ENCODE data around the gene ANTXR1. TPM values are rescaled to one million over a fixed set of nuclear protein-coding genes. Genes with fewer than 3 reads are reported as not detected.

The ANTXR1 gene
- total RNA-seq, 4 donors from 2014 or later, result 63.0 to 134 (median 113) TPM

DNA sequence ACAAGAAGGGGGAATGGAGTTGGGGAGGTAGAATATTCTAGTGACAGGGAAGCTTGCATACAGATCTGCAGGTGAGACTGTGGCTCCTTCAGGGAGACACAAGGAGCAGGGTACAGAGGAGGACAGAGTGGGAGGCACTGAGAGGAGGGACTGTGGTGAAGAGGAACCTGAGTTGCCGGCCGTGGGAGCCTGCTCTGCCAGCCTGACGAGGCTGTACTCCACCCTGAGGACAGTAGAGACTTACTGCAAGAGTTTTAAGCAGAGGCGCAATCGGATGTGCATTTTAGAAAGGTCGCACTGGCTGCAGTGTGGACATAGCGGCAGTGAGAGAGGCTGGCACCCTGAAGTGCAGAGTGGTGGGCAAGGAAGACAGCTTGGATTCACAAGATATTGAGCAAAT, 188.3 kb downstream of the ANTXR1 start:
- intact Hi-C loops (cut with DNase I; ENCODE audit: low total_unique reads), result no loop called here

DNA sequence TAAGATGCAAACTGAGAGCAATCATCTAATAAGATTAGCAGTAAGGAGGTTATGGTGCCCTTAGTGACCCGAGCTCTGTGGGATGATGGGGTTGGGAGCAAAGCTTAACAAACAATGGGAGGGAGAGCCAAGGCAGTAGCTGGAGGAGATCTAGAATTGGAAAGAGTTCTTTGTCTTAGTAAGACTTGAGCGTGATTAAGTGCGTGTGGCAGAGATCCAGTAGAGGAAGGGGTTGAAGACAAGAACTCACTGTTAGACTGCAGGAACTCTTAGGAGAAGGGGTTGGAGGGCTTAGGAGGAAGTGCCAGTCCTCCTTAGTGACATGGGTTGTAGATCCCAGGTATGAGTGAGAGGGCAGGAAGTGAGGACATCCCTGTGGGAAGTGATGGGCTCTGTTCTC, 189.3 kb downstream of the ANTXR1 start:
- H3K4me1 ChIP-seq, result peaks cover 0 to 10% of the 10 kb centered on the region in 2 donors
- H3K27ac ChIP-seq, result peak overlapping the region; percentile 72 to 86
- no peaks in the 10 kb centered on the region for H3K27me3 ChIP-seq
- DNase-seq, result peak in 1 of 2 donors; percentile 42
- no peaks in the 10 kb centered on the region for H3K36me3 ChIP-seq
- H3K9me3 ChIP-seq, result no peaks in the 10 kb centered on the region
- H3K4me3 ChIP-seq, result no peak overlapping the region
- no peak for TF ChIP-seq POLR2A (IDR thresholded peaks at IDR 0.05)
- TF ChIP-seq, protein P1, sequence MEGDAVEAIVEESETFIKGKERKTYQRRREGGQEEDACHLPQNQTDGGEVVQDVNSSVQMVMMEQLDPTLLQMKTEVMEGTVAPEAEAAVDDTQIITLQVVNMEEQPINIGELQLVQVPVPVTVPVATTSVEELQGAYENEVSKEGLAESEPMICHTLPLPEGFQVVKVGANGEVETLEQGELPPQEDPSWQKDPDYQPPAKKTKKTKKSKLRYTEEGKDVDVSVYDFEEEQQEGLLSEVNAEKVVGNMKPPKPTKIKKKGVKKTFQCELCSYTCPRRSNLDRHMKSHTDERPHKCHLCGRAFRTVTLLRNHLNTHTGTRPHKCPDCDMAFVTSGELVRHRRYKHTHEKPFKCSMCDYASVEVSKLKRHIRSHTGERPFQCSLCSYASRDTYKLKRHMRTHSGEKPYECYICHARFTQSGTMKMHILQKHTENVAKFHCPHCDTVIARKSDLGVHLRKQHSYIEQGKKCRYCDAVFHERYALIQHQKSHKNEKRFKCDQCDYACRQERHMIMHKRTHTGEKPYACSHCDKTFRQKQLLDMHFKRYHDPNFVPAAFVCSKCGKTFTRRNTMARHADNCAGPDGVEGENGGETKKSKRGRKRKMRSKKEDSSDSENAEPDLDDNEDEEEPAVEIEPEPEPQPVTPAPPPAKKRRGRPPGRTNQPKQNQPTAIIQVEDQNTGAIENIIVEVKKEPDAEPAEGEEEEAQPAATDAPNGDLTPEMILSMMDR (IDR thresholded peaks at IDR 0.05), result no peak
- intact Hi-C loops (cut with DNase I; ENCODE audit: low total_unique reads), result no loop called here

More for the DNA sequence above, 188.3 kb downstream of the ANTXR1 start:
- Histone ChIP-seq H3K27me3 (no peaks in the 10 kb centered on the region), H3K36me3 (no peaks in the 10 kb centered on the region), H3K27ac (peak overlapping the region; percentile 72 to 86), H3K9me3 (no peaks in the 10 kb centered on the region), H3K4me1 (peaks cover 6 to 10% of the 10 kb centered on the region in 2 donors), H3K4me3 (no peak overlapping the region)
- TF ChIP-seq POLR2A (IDR thresholded peaks at IDR 0.05), result no peak
- TF ChIP-seq, protein P1 (IDR thresholded peaks at IDR 0.05), result no peak
- no peak for DNase-seq

DNA sequence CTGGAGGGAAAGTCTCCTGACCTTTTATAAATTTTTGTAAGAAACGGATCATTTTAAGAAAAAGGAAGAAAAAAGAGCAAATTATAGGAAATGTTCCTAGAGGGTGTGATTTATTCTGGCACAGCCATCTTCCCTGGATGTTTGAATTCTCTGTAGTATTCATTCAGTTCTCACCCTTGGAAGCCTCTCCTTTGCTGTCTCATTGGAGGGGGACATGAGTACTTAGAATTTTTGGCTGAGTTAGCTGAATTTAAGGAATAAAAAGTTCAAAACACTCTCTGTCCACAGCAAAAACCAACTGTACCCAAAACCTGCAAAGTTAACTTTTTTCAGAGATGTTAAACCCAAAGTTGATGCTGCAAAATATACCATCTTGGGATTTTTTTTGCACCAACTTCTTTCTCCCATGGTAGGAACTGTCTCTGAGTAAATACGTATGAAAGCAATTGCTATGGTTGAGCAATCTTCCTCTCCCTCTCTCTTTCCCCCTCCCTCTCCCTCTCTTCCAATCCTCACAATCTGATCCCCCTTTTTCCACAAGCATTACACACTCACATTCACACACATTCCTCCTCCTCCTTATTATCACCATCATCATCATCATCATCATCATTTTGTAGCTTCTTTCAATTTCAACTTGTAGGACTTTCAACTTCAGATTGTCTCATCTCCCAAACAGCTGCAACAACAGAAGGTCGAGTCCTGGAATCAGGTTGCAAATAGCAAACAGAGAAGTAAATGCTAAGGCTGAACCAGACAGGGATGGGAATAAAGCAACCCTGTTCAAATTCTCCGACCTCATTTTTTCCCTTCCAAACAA, 190.4 kb downstream of the ANTXR1 start:
- Histone ChIP-seq H3K27me3 (no peaks in the 10 kb centered on the region), H3K4me3 (no peak overlapping the region), H3K4me1 (peaks cover 0 to 10% of the 10 kb centered on the region in 2 donors), H3K9me3 (no peaks in the 10 kb centered on the region), H3K27ac (peak overlapping the region; percentile 72 to 86), H3K36me3 (no peaks in the 10 kb centered on the region)
- TF ChIP-seq, protein P1 (IDR thresholded peaks at IDR 0.05), result no peak
- no peak for TF ChIP-seq POLR2A (IDR thresholded peaks at IDR 0.05)
- intact Hi-C loops (cut with DNase I; ENCODE audit: low total_unique reads), result no loop called here
- no peak for DNase-seq

DNA sequence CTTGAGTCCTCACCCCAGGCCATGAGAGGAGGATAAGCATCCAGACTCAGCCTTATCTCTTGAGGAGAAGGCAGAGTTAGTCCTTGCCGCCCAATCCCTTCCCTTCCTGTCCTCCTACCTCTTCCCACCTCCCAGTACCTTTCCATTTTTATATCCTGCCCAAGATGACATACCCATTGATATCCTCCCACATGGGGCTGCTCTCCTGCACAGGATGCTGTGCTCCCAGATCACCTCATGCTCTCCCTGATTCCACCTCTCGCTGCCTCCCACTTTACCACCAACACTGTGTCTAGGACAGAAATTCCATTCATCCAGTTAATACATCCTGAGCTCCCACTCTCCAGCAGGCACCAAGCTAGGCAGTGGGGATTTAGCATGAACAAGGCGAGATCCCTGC, 191.7 kb downstream of the ANTXR1 start:
- Histone ChIP-seq H3K27me3 (no peaks in the 10 kb centered on the region), H3K4me1 (peaks cover 0 to 10% of the 10 kb centered on the region in 2 donors), H3K9me3 (no peaks in the 10 kb centered on the region), H3K4me3 (no peak overlapping the region), H3K27ac (peak overlapping the region; percentile 72 to 86), H3K36me3 (no peaks in the 10 kb centered on the region)
- intact Hi-C loops (cut with DNase I; ENCODE audit: low total_unique reads), result no loop called here
- TF ChIP-seq, protein P1 (IDR thresholded peaks at IDR 0.05), result no peak
- no peak for TF ChIP-seq POLR2A (IDR thresholded peaks at IDR 0.05)
- DNase-seq, result no peak

DNA sequence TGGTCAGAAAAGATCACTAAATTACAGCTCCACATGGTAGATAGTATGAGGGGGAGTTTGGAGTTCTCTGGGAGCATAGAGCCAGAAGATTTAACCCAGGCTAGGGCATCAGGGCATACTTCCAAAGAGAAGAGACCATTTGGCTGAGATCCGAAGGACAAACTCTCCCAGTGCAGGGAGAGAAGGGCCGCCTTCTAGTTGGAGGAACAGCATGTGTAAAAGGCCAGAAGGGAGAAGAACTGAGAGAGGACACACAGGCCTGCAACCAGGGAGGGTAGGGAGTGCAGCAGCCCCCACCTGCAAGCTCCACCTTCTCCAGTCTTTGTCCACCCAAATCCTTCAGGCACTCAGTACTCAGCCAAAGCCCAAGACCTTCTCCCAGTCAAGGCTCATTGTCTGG, 192.1 kb downstream of the ANTXR1 start:
- TF ChIP-seq, protein P1 (IDR thresholded peaks at IDR 0.05), result no peak
- no peak for TF ChIP-seq POLR2A (IDR thresholded peaks at IDR 0.05)
- Histone ChIP-seq H3K4me3 (no peak overlapping the region), H3K36me3 (no peaks in the 10 kb centered on the region), H3K27me3 (no peaks in the 10 kb centered on the region), H3K4me1 (peaks cover 0 to 8% of the 10 kb centered on the region in 2 donors), H3K9me3 (no peaks in the 10 kb centered on the region), H3K27ac (peak overlapping the region; percentile 72 to 86)
- peak in 1 of 2 donors; percentile 36 for DNase-seq
- intact Hi-C loops (cut with DNase I; ENCODE audit: low total_unique reads), result no loop called here

All from uterus (tissue), 4 donors.